Neural cell (in vitro differentiated cells): ENCODE results near the gene TMEM202. TPM values are rescaled to one million over a fixed set of nuclear protein-coding genes. Genes with fewer than 3 reads are reported as not detected.

Experiments
- H2AFZ ChIP-seq: fragments of 200-600, 300-800 bp; sonication (generic), shearing (Covaris generic); 2 replicates; pipeline ENCODE4 v1.6.0; 2014; ENCODE audit warnings: low read depth, mild to moderate bottlenecking, antibody characterized with exemption, low read length, moderate library complexity
- H3F3A ChIP-seq: fragments of 200-600 bp; shearing (Covaris generic); 2 replicates; pipeline ENCODE4 v1.6.1; 2016; ENCODE audit warnings: mild to moderate bottlenecking, moderate library complexity, mixed read lengths, antibody characterized with exemption, low read length; ENCODE audit not compliant: insufficient read depth, poor library complexity, severe bottlenecking
- H3K27ac ChIP-seq: fragments of 200-600, 300-800 bp; sonication (generic), shearing (Covaris generic); 2 replicates; pipeline ENCODE4 v1.5.1; 2014; ENCODE audit warnings: mild to moderate bottlenecking, low read length, moderate library complexity
- H3K27me3 ChIP-seq: fragments of 300-800, 200-600 bp; sonication (generic), shearing (Covaris generic); 2 replicates; pipeline ENCODE4 v1.6.0; 2014; ENCODE audit warnings: mild to moderate bottlenecking, low read depth, low read length, moderate library complexity; ENCODE audit not compliant: insufficient read depth
- H3K36me3 ChIP-seq: fragments of 300-800, 200-600 bp; sonication (generic), shearing (Covaris generic); 2 replicates; pipeline ENCODE4 v1.5.1; 2014; ENCODE audit warnings: mild to moderate bottlenecking, antibody characterized with exemption, low read length, moderate library complexity; ENCODE audit not compliant: insufficient read depth
- H3K4me2 ChIP-seq: fragments of 300-800, 200-600 bp; sonication (generic), shearing (Covaris generic); 2 replicates; pipeline ENCODE4 v1.6.0; 2014; ENCODE audit warnings: mild to moderate bottlenecking, low read length
- H3K4me3 ChIP-seq: fragments of 300-800, 200-600 bp; sonication (generic), shearing (Covaris generic); 2 replicates; pipeline ENCODE4 v1.5.1; 2014; ENCODE audit warnings: mild to moderate bottlenecking, low read length, moderate library complexity
- H3K79me2 ChIP-seq: fragments of 200-600 bp; shearing (Covaris generic); replicated peaks from 2 replicates; pipeline ENCODE4 v1.6.0; 2014; ENCODE audit warnings: mild to moderate bottlenecking, low read length, moderate library complexity; ENCODE audit not compliant: insufficient read depth
- H3K9ac ChIP-seq: fragments of 300-800, 200-600 bp; sonication (generic), shearing (Covaris generic); 2 replicates; pipeline ENCODE4 v1.6.1; 2016; ENCODE audit warnings: mild to moderate bottlenecking, low read length, mixed read lengths
- H3K9me2 ChIP-seq: fragments of 200-600 bp; shearing (Covaris generic); 2 replicates; pipeline ENCODE4 v1.6.1; 2016; ENCODE audit warnings: mild to moderate bottlenecking, low read length, mixed read lengths; ENCODE audit not compliant: insufficient read depth
- H3K9me3 ChIP-seq: fragments of 200-600, 300-800 bp; sonication (generic), shearing (Covaris generic); 2 replicates; pipeline ENCODE4 v1.6.1; 2016; ENCODE audit warnings: mild to moderate bottlenecking, mixed run types, low read length, moderate library complexity, mixed read lengths
- H4K20me1 ChIP-seq: fragments of 200-600 bp; shearing (Covaris generic); 2 replicates; pipeline ENCODE4 v1.6.1; 2016; ENCODE audit warnings: mild to moderate bottlenecking, mixed run types; ENCODE audit not compliant: insufficient read depth
- CTCF ChIP-seq: fragments of 450-650 bp; IDR thresholded peaks from 2 replicates; pipeline ENCODE4 v1.5.1; 2014; ENCODE audit warnings: antibody characterized with exemption, mild to moderate bottlenecking, moderate library complexity; ENCODE audit not compliant: poor library complexity, severe bottlenecking
- EP300 ChIP-seq: fragments of 450-650 bp; conservative IDR thresholded peaks from 2 replicates; pipeline ENCODE4 v1.6.1; 2014; ENCODE audit warnings: antibody characterized with exemption, mild to moderate bottlenecking, moderate library complexity; ENCODE audit not compliant: poor library complexity, severe bottlenecking
- EZH2 ChIP-seq: fragments of 200-600, 300-800 bp; shearing (Covaris generic), sonication (generic); IDR thresholded peaks from 2 replicates; pipeline ENCODE4 v1.6.1; 2014; ENCODE audit warnings: antibody characterized with exemption, low read length, borderline replicate concordance, mild to moderate bottlenecking; ENCODE audit not compliant: insufficient read depth, poor library complexity, severe bottlenecking
- MXI1 ChIP-seq: fragments of 450-650 bp; conservative IDR thresholded peaks from 2 replicates; pipeline ENCODE4 v1.6.1; 2014; ENCODE audit warnings: antibody characterized with exemption, mild to moderate bottlenecking; ENCODE audit not compliant: poor library complexity, severe bottlenecking
- POLR2AphosphoS5 ChIP-seq: IDR thresholded peaks from 2 replicates; pipeline ENCODE4 v1.6.1; 2012
- RAD21 ChIP-seq: fragments of 450-650 bp; conservative IDR thresholded peaks from 2 replicates; pipeline ENCODE4 v1.6.1; 2014; ENCODE audit warnings: antibody characterized with exemption, mild to moderate bottlenecking, moderate library complexity
- REST ChIP-seq: IDR thresholded peaks from 2 replicates; pipeline ENCODE4 v1.6.1; 2012; ENCODE audit warnings: borderline replicate concordance
- SMC3 ChIP-seq: fragments of 450-650 bp; conservative IDR thresholded peaks from 2 replicates; pipeline ENCODE4 v1.6.1; 2014; ENCODE audit warnings: antibody characterized with exemption, mild to moderate bottlenecking, moderate library complexity; ENCODE audit not compliant: poor library complexity
- TAF1 ChIP-seq: IDR thresholded peaks from 2 replicates; pipeline ENCODE4 v1.6.1; 2012; ENCODE audit warnings: low read depth
- polyA plus RNA-seq: library from polyadenylated mRNA; depleted of rRNA; stranded (reverse); fragments of >200 nt; gene quantifications from 2 replicates; pipeline ENCODE4 v1.2.3, GENCODE V29; 2014

The TMEM202 gene
- polyA plus RNA-seq, 1 donor from 2014 or later, result not detected

- peaks cover 29% of the 10 kb centered on the region for H3K79me2 ChIP-seq
- H3K36me3 ChIP-seq, result no peaks in the 10 kb centered on the region
- H3F3A ChIP-seq, result no peaks in the 10 kb centered on the region
- H3K27me3 ChIP-seq, result no peaks in the 10 kb centered on the region
- no peaks in the 10 kb centered on the region for H3K9me3 ChIP-seq
- H3K27ac ChIP-seq, result no peak overlapping the region
- H2AFZ ChIP-seq, result no peak overlapping the region
- no peak overlapping the region for H3K9ac ChIP-seq
- TF ChIP-seq RAD21 (no peak), MXI1 (no peak), REST (no peak), SMC3 (no peak)
- H3K4me3 ChIP-seq, result no peak overlapping the region
- no peaks in the 10 kb centered on the region for H4K20me1 ChIP-seq
- no peaks in the 10 kb centered on the region for H3K9me2 ChIP-seq
- H3K4me2 ChIP-seq, result no peak overlapping the region
These were observed 28.1 kb upstream of the TMEM202 start for GRCh38 chr15:72369964-72370363.

- Histone ChIP-seq H3K27ac (no peak overlapping the region), H3K4me2 (no peak overlapping the region), H3K9me2 (no peaks in the 10 kb centered on the region), H3K9ac (no peak overlapping the region), H3K36me3 (no peaks in the 10 kb centered on the region), H3K4me3 (no peak overlapping the region), H3K27me3 (no peaks in the 10 kb centered on the region), H3F3A (no peaks in the 10 kb centered on the region), H3K9me3 (no peaks in the 10 kb centered on the region), H2AFZ (no peak overlapping the region), H3K79me2 (peaks cover 37% of the 10 kb centered on the region), H4K20me1 (no peaks in the 10 kb centered on the region)
- no peak for TF ChIP-seq EP300
- no peak for TF ChIP-seq TAF1
- TF ChIP-seq MXI1, result no peak
- no peak for TF ChIP-seq REST
- TF ChIP-seq RAD21, result no peak
- no peak for TF ChIP-seq CTCF
- TF ChIP-seq POLR2AphosphoS5, result no peak
- no peak for TF ChIP-seq EZH2
- no peak for TF ChIP-seq SMC3
These were observed 25.7 kb upstream of the TMEM202 start for GRCh38 chr15:72372361-72372760.
